GM12878 (cell line): Measurements from ENCODE around the gene GALNTL6.

Experiments used
- E2F4 ChIP-seq: IDR thresholded peaks from 2 replicates; pipeline ENCODE4 v1.6.1; 2012; ENCODE audit warnings: low read depth, low read length, improper control_type of control experiment
- EP300 ChIP-seq, 2 experiments: fragments of 150-350 bp in 1 of 2; IDR thresholded peaks; 2 replicates each; pipeline ENCODE4 v1.6.1; 2011 to 2012; ENCODE audit warnings: low read depth in 2 of 2, low read length in 2 of 2, borderline replicate concordance in 1 of 2, improper control_type of control experiment in 1 of 2, inconsistent platforms in 1 of 2; ENCODE audit not compliant: control insufficient read depth in 1 of 2
- EZH2 ChIP-seq: IDR thresholded peaks from 2 replicates; pipeline ENCODE4 v1.6.1; 2012; ENCODE audit warnings: low read depth, mild to moderate bottlenecking, control low read depth, inconsistent platforms, low read length, borderline replicate concordance; ENCODE audit not compliant: control insufficient read depth
- SP1 ChIP-seq: IDR thresholded peaks from one replicate; pipeline ENCODE4 v1.6.1; 2011; ENCODE audit warnings: low read depth, low read length
- TAF1 ChIP-seq: IDR thresholded peaks from 2 replicates; pipeline ENCODE4 v1.6.1; 2011; ENCODE audit warnings: mild to moderate bottlenecking, low read depth, low read length, borderline replicate concordance
- TF ChIP-seq, protein P1 (sequence below): IDR thresholded peaks from 2 replicates; pipeline ENCODE4 v1.6.1; 2011; ENCODE audit warnings: low read depth, low read length, improper control_type of control experiment, borderline replicate concordance
- TF ChIP-seq, protein P2 (sequence below): IDR thresholded peaks from 2 replicates; pipeline ENCODE4 v1.6.1; 2011; ENCODE audit warnings: low read depth, mild to moderate bottlenecking, low read length, moderate library complexity, borderline replicate concordance; ENCODE audit errors: extremely low read depth

DNA sequence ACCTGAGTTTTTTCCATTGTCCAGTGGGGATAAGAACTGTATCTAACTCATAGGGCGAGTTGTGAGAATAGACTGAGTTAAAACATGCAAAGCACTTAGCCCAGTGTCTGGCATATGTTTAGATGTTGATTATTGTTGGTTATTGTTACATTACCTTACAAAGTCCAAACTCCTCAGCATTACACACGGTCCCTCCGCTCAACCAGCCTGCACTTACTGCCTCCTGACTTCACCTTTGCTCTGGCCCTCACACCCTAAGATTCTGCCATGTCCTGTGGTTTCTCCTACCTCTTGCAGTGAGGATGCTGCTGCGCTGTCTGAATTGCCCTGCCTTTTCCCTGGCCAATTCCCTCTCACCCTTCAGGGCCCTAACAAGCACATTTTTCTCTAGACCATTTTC lies 1053.2 kb downstream of the GALNTL6 start:
- TF ChIP-seq, protein P1, sequence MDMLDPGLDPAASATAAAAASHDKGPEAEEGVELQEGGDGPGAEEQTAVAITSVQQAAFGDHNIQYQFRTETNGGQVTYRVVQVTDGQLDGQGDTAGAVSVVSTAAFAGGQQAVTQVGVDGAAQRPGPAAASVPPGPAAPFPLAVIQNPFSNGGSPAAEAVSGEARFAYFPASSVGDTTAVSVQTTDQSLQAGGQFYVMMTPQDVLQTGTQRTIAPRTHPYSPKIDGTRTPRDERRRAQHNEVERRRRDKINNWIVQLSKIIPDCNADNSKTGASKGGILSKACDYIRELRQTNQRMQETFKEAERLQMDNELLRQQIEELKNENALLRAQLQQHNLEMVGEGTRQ: no peak
- no peak for TF ChIP-seq SP1
- no peak for TF ChIP-seq EZH2
- TF ChIP-seq E2F4: no peak
- TF ChIP-seq TAF1: no peak
- TF ChIP-seq, protein P2, sequence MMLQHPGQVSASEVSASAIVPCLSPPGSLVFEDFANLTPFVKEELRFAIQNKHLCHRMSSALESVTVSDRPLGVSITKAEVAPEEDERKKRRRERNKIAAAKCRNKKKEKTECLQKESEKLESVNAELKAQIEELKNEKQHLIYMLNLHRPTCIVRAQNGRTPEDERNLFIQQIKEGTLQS: no peak
- TF ChIP-seq EP300 (IDR thresholded peaks at IDR 0.05; ENCODE audit: borderline replicate concordance in 1 of 2, control insufficient read depth in 1 of 2, low read depth in 2 of 2, low read length in 2 of 2): no peak
